ENCODE results near the gene CAMK1D. TPM values are rescaled to one million over a fixed set of nuclear protein-coding genes. Genes with fewer than 3 reads are reported as not detected.
"Not testable (repeated sequence)": the region's sequence is repeated elsewhere in the genome, so short reads cannot be mapped to it uniquely, and the experiment has no call there.

The CAMK1D gene
- total RNA-seq, 4 donors from 2014 or later = 5.6 to 23.9 (median 7.4) TPM

DNA sequence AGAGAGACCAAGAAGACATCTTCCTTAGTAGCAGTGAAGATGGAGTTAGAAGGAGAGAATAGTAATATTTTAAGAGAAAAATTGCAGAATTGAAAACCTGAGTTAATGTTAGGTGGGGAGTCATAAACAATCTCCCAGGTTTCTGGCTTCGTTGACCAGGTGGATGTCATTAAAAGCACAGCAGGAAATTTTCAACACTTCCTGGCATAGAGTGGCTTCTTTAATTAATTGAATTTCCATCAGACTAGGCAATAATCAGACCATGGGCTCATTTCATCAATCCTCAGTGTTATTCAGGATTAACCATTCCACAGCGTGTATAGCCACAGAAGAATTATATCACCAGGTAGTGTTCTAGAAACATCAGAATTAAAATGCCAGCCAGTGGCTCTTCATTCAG, 383.9 kb downstream of the CAMK1D start:
- Histone ChIP-seq H3K27me3 (no peaks in the 10 kb centered on the region), H3K27ac (no peak overlapping the region), H3K9me3 (no peaks in the 10 kb centered on the region), H3K4me1 (peaks cover 0 to 1% (median 0%) of the 10 kb centered on the region in 4 donors), H3K36me3 (no peaks in the 10 kb centered on the region), H3K4me3 (no peak overlapping the region)
- TF ChIP-seq POLR2A (IDR thresholded peaks at IDR 0.05) = no peak
- TF ChIP-seq, protein P1, sequence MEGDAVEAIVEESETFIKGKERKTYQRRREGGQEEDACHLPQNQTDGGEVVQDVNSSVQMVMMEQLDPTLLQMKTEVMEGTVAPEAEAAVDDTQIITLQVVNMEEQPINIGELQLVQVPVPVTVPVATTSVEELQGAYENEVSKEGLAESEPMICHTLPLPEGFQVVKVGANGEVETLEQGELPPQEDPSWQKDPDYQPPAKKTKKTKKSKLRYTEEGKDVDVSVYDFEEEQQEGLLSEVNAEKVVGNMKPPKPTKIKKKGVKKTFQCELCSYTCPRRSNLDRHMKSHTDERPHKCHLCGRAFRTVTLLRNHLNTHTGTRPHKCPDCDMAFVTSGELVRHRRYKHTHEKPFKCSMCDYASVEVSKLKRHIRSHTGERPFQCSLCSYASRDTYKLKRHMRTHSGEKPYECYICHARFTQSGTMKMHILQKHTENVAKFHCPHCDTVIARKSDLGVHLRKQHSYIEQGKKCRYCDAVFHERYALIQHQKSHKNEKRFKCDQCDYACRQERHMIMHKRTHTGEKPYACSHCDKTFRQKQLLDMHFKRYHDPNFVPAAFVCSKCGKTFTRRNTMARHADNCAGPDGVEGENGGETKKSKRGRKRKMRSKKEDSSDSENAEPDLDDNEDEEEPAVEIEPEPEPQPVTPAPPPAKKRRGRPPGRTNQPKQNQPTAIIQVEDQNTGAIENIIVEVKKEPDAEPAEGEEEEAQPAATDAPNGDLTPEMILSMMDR (IDR thresholded peaks at IDR 0.05) = no peak
- no peak for DNase-seq

DNA sequence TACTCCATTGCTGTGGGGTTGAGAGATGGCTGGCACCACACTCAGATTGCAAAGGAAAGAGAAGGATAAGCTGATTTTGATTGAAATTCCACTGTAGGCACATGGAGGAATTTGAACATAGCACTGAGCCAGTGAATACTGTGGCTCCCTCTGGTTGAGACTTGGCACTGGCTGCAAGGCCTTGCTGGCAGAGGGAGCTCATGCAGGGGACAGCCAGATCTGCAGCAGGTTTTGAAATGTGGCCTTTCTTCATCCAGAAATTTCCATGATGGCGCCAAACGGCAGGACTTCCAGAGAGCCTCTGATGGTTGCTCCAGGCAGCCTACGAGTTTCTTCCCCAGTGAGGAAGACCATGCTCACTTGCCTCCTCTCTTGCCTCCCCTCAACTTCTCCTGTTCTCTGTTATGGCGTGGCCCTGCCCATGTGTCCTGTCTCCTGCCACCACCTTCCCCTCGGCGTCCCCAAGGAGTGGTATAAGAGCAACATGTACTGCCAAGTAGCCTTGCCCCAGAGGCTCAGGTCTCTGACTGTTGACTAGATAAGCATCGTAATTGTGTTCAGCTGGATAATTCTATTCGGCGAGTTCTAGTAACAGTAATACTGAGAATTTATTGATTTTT, 386.6 kb downstream of the CAMK1D start:
- no peak overlapping the region for H3K27ac ChIP-seq
- H3K9me3 ChIP-seq = no peaks in the 10 kb centered on the region
- no peak for TF ChIP-seq POLR2A (IDR thresholded peaks at IDR 0.05)
- TF ChIP-seq, protein P1 (IDR thresholded peaks at IDR 0.05) = no peak

GRCh38 chr10:12740813-12741212, 391.5 kb downstream of the CAMK1D start:
- Histone ChIP-seq H3K4me1 (no peaks in the 10 kb centered on the region), H3K36me3 (no peaks in the 10 kb centered on the region), H3K27me3 (no peaks in the 10 kb centered on the region), H3K27ac (peak overlapping the region in 2 of 4 donors; percentile 31), H3K9me3 (no peaks in the 10 kb centered on the region), H3K4me3 (no peak overlapping the region)
- TF ChIP-seq, protein P1 (IDR thresholded peaks at IDR 0.05) = no peak
- no peak for TF ChIP-seq POLR2A (IDR thresholded peaks at IDR 0.05)
- DNase-seq = no peak

More for the DNA sequence above, 386.6 kb downstream of the CAMK1D start:
- no peak for DNase-seq
- no peaks in the 10 kb centered on the region for H3K27me3 ChIP-seq
- H3K4me3 ChIP-seq = no peak overlapping the region
- H3K4me1 ChIP-seq = no peaks in the 10 kb centered on the region
- no peaks in the 10 kb centered on the region for H3K36me3 ChIP-seq

DNA sequence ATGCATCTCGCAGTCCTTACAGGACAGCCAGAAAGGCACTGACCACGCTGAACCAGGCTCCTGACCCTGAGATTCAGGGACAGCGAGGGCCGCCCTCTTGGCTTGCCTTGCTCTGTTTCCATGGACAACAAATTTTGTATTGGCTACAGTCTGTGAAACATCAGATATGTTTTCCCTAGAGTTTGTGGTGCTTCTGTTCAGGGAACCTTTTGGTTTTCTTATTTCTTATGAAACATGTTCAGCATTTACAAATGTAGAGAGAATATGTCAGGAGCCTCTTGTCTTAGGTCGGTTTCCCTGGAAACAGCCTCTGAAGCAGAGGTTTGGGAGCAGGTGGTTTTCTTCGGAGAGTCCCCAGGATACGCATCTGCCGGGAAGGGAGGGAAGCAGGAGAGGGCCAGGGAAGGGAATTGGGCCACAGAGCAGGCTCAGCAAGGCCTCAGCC, 392.0 kb downstream of the CAMK1D start:
- H3K4me3 ChIP-seq = no peak overlapping the region
- H3K27ac ChIP-seq = peak overlapping the region in 2 of 4 donors; percentile 31 to 32
- TF ChIP-seq, protein P1 (IDR thresholded peaks at IDR 0.05) = no peak
- TF ChIP-seq POLR2A (IDR thresholded peaks at IDR 0.05) = no peak
- H3K4me1 ChIP-seq = no peaks in the 10 kb centered on the region
- DNase-seq = no peak
- no peaks in the 10 kb centered on the region for H3K27me3 ChIP-seq
- H3K36me3 ChIP-seq = no peaks in the 10 kb centered on the region
- H3K9me3 ChIP-seq = no peaks in the 10 kb centered on the region

- TF ChIP-seq, protein P1 (IDR thresholded peaks at IDR 0.05) = no peak
- TF ChIP-seq POLR2A (IDR thresholded peaks at IDR 0.05) = no peak
- H3K27ac ChIP-seq = no peak overlapping the region
These were observed 393.4 kb downstream of the CAMK1D start for GRCh38 chr10:12742771-12743170.

GRCh38 chr10:12743466-12743865, 394.1 kb downstream of the CAMK1D start:
- H3K9me3 ChIP-seq, H3K27me3 ChIP-seq, H3K4me1 ChIP-seq, DNase-seq, H3K4me3 ChIP-seq, H3K27ac ChIP-seq, H3K36me3 ChIP-seq: not testable (repeated sequence)

More at GRCh38 chr10:12742771-12743170, 393.4 kb downstream of the CAMK1D start:
- H3K27me3 ChIP-seq = no peaks in the 10 kb centered on the region
- no peaks in the 10 kb centered on the region for H3K4me1 ChIP-seq
- no peak overlapping the region for H3K4me3 ChIP-seq
- peak in 2 of 3 donors; percentile 43 to 49 for DNase-seq
- H3K9me3 ChIP-seq = no peaks in the 10 kb centered on the region
- no peaks in the 10 kb centered on the region for H3K36me3 ChIP-seq
